ENCODE measurements around the gene TYSND1.
"Not testable (repeated sequence)": the region's sequence is repeated elsewhere in the genome, so short reads cannot be mapped to it uniquely, and the experiment has no call there.

TYSND1 gene, protein sequence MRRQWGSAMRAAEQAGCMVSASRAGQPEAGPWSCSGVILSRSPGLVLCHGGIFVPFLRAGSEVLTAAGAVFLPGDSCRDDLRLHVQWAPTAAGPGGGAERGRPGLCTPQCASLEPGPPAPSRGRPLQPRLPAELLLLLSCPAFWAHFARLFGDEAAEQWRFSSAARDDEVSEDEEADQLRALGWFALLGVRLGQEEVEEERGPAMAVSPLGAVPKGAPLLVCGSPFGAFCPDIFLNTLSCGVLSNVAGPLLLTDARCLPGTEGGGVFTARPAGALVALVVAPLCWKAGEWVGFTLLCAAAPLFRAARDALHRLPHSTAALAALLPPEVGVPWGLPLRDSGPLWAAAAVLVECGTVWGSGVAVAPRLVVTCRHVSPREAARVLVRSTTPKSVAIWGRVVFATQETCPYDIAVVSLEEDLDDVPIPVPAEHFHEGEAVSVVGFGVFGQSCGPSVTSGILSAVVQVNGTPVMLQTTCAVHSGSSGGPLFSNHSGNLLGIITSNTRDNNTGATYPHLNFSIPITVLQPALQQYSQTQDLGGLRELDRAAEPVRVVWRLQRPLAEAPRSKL

DNA sequence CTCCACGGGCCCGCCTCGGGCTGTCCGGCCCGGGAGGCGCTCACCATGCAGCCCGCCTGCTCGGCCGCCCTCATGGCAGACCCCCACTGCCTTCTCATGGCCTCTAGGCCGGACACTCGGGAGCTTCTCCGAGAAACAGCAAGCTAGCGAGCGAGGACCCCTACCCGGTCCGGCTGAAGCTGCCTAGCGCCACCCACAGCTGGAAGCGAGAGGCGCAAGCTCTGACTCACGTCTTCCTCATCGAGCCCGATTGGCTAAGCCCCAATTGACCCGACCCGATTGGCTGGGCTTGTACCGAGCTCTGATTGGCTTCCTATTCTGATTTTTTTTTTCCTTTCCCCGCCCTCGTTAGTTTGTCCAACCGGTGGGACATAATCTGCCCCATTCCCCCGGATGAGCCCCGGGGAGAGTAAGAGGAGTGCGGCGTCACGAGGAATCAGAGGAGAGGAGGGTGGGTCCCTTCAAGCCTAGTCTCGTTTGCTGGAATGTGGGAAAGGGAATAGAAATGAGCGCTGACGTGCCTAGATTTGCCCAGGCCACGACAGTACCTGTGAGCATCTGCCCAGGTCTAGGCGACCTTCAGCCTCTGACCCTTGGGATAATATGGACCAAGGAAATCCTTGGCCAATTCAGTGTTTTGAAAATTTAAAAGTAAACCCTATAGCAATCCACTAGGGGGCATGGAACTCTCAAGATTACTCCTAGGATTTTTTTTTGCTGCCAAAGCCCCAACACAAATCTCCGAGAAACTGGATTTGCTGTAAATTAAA lies at the start of gene TYSND1:
TSS of gene TYSND1 (minus strand) at position 212 of the 770 bp plus-strand sequence. CDS start at position 98, 114 bp downstream.
- DNase-seq = peak; percentile 96

DNA sequence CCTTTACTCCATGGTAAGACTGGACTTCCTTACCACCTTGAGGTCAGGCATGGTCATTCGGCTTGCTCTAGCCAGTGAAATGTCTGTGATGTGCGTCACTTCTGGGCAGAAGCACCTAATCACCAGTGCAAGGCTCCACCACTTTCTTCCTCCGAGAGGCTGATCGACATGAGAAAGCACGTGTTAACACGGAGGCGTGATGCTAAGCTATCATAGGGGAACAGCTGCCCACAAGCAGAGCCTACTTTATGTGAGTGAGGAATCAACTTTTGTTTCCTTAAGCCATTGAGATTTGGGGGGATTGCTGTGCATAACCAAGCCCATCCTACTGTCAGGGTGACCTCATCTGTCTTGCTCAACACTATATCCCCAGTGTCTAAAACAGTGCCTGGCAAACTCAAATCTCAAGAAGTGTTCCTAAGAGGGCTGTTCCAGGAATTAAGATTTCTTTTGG lies 46.9 kb upstream of the TYSND1 start:
- no peak for DNase-seq

DNA sequence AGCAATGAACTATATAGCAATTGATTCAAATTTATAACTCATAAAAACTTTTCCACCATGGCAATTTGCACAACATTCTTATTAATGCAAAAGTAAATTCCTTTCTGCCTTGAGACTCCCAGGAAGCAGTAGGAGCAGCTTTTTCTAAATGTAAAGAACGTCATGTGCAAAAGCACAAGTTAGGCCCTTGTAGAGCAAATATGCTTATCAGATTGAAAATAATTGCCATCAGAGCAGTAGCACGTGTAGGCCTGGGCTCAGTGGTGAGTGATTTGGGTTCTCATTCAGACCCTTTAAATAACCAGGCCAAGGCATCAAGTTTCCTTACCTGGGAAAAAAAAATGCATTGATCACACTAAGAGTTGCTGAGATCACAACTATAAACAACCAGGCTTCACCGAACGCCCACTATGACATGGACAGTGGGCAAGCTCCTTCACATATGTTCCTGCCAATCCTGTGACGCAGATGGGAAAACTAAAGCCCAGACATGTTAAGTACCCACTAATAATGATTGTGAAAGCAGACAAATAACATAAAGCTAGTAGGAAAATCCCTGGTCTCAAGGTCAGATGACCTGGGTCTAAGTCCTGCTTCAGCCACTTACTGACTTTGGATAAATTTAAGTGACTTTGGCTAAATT lies 45.9 kb upstream of the TYSND1 start:
- DNase-seq = no peak

DNA sequence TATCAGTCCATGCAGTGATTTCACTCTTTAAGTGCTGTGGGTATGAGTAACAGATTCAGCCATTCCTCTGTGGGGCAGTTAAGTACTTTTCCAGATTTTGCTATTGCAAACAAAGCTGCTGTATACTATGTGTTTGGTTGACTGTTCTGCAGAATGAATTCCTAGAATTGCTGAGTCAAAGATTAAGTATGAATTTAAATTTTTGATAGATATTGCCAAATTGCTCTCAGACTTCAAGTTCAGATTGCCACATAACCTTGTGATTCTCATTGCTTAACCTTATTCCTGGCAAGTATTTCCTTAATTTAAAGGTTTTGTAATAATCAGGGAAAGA lies 45.4 kb upstream of the TYSND1 start:
- no peak for DNase-seq

DNA sequence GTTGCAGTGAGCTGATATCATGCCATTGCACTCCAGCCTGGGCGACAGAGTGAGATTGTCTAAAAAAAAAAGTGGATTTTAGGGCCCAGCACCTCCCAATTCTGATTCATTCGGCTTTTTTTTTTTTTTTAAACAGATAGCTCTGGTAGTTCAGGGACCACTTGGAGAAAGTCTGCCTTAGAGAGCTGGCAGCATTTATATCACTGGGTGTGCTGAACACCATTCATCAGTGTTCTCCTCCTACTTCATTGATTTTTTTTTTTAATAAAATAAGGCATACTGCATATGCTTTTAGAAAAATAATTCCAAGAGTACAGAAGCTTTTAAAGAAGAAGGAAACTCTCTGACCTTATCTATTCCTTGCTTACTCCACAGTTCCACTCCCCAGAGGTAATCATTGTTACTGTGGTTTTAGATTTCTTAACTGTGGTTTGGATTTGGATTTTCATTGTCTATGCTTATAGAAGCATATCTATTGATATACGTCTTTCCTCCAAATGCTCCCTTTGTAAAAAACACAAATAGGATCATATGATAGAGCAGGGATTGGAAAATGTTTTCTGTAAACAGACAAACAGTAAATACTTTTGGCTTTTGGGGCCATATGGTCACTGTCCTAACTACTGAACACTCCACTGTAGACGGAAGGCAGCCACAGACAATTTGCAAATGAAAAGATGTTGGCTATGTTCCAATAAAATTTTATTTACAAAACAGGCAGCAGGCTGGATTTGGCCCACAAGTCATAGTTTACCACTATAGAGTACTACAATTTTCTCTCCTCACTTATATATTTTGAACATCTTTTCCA lies 44.9 kb upstream of the TYSND1 start:
- DNase-seq = peak; percentile 4

DNA sequence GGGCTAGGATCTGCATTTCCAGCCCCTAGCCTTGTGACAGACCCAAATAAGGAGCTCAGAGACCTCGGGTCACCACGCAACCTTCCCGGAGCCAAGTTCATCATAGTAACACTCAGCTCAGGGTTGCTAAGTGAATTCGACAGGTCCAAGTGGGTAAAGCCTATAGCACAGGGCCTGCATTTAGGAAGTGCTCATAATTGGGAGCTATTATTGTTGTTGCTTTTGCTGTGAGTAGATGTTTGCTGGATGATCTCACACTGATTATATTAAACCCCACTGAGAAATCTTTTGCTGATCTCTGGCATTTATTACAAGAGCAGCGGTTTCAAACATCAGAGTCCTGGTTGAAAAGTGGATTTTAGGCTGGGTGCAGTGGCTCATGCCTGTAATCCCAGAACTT lies 44.1 kb upstream of the TYSND1 start:
- DNase-seq = no peak

DNA sequence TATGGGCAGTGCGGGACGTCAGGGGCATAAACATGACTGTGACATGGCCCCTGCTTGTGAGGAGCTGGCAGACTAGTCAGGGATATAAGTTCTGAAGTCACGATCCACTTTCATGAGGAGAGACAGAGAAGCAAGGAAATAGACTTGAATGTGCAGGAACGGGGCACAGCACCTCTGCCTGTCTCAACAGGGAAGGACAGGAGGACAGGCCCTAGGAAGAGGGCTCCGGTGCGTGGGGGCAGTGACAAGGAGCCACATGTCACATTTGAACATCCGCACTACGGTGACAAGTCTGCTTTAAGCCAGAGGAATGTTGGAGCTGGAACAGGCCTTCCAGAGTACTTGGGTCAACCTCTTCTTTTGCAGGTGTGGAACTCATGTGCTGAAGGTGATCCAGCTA lies 43.6 kb upstream of the TYSND1 start:
- DNase-seq = no peak

DNA sequence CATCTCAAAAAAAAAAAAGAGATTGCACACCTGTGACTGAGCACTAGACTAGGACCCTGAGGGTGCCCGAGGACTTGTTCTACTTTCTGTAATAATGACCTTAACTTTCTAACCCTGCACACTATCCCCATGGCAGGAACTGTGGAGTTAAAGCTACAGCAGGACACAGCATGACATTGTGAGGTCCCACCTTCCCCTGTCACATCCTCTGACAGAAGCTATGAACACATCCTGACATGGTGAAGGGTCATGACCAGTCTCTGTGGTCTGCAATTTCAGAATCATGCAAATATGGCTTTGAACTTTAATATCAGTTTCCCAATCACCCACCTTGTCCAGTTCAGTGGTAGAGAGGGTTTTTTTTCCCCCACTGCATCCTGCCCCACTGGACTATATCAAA lies 42.3 kb upstream of the TYSND1 start:
- DNase-seq = no peak

DNA sequence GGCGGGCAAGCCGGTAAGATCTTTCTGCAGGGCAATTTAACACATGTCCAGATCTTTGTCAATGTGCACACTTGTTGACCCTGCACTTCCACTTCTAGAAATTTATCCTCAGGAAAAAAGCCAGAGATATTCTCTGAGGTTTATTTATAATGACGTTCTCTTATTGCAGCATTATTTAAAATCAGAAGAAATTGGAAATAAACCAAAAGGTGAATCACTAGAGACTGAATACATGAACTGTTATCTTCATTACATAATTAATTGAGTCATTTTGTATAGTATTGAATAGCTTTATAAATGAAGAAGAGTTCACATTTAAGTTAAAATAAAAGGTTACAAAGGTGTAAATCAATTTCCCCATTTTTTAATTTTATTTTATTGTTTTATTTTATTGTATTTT lies 40.1 kb upstream of the TYSND1 start:
- DNase-seq = no peak

DNA sequence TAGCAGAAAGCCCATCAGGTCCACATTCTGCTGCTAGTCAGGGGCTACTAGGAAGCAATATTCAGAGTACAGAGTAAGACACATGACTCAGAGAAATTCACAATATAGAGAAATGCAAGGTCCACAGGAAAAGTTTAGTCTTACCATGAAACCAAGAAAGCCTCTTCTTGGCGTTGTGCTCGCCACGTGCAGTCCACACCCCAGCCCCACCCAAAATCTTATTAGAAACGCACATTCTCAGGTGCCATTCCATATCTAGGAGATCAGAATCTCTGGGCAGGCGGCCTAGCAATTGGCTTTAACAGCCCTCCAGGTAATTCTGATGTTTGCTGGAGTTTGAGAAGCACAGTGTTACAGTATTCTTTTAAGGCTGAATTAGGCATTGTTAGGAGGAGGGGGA lies 39.6 kb upstream of the TYSND1 start:
- no peak for DNase-seq

DNA sequence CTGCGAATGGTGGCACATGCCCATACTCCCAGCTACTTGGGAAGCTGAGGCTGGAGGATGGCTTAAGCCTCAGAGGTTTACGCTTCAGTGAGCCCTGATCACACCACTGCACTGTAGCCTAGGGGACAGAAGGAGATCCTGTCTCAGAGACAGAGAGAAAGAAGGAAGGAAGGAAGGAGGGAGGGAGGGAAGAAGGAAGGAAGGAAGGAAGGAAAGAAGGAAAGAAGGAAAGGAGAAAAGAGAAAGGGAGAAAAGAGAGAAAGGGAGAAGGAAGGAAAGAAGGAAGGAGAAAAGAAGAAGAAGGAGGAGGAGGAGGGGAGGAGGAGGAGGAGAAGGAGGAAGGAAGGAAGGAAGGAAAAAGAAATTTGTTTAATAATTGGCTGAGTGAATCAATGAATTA lies 36.8 kb upstream of the TYSND1 start:
- no peak for DNase-seq

DNA sequence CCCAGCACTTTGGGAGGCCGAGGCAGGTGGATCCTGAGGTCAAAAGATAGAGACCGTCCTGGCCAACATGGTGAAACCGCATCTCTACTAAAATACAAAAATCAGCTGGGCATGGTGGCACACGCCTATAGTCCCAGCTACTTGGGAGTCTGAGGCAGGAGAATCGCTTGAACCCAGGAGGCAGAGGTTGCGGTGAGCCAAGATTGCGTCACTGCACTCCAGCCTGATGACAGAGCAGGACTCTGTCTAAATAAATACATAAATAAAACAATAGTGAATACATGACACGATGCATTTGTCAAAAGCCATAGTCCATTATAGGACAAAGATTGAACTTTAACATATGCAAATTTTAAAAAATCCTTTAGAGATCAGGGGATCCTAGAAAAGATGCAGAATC lies 32.7 kb upstream of the TYSND1 start:
- DNase-seq = not testable (repeated sequence)

DNA sequence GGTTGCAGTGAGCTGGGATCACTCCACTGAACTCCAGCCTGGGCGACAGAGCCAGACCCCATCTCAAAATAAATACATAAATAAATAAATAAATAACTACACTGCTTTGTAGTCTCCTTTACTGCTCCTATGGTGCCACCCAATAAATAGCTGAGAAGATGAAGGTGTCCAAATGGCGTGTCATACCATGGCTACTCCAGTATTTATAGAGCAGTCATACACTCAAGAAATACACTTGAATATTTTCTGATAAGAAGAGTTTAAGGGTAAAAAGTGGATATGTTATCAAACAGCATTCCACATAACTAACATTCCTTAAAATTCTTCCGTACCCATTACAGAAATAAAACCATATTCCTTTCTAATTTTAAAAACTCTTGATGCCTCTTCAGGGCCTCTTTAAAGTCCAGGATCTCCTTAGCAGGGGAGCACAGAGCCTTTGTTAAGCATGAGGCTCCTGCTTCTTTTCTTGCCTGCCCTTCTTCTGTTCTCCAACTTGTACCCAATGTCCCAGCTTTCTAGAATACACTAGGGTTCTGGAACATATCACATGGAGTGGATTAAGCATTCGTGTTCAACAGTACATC lies 31.7 kb upstream of the TYSND1 start:
- no peak for DNase-seq

DNA sequence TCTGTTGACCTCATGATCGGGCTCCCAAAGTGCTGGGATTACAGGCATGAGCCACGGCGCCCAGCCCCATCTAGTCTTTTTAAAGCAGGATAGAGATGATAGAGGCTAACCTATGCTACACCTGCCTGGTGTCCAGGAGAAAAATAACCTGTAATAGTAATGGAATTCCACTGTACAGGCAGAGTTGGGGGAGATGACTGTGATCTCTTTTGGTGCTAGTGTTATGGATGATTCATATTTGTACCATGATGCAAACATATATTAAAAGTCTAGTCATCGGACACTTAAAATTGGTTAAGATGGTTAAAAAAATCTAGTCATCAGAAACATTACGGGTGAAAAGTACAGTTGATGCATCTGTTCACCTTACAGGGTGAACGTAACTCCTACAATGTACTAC lies 29.9 kb upstream of the TYSND1 start:
- DNase-seq = no peak

DNA sequence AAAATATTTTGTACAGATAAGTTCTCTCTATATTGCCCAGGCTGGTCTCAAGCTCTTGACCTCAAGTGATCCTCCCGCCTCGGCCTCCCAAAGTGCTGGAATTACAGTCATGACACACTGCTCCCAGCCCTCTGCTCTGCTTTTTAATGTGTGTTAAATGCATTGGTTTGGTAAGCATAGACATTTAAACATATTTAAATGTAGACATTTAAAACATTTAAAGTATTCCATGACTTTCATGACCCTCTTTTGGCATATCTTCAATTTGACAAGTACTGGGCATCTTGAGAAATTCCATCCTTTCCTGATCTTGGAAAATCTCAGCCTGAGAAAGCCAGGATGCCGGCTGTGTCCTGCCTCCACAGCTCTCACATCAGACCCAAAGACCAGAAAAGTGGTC lies 29.0 kb upstream of the TYSND1 start:
- DNase-seq = no peak

DNA sequence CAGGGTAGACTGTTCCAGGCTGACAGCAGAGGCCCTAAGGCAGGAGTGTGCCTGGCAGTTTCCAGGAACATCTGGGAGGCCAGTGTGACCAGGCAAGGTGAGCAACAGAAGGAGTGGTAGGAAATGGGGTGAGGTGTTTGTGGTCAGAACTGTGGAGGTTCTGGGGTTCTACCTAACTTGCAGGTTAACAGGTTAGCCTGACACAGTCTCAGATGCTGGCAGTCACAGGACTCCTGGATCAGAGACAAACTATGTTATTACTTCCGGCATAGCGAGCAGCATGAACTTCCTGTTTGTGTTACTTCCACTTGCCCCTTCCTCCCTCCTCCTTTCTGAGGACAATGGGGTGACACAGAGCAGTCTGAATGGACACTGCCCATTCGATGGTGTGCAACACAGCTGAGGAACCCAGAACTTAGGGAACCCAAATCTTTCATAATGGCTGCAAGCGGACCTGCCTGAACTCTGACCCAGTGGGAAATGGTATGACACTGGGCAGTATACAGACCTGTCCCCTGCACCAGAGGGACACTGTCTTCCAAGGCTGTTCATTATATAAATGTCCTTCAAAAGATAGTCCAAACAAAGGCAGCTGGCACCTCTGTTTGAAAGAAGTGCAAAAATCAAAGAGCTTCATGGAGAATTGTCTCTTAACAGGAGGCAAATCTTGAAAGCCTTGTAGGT lies 27.7 kb upstream of the TYSND1 start:
- no peak for DNase-seq

DNA sequence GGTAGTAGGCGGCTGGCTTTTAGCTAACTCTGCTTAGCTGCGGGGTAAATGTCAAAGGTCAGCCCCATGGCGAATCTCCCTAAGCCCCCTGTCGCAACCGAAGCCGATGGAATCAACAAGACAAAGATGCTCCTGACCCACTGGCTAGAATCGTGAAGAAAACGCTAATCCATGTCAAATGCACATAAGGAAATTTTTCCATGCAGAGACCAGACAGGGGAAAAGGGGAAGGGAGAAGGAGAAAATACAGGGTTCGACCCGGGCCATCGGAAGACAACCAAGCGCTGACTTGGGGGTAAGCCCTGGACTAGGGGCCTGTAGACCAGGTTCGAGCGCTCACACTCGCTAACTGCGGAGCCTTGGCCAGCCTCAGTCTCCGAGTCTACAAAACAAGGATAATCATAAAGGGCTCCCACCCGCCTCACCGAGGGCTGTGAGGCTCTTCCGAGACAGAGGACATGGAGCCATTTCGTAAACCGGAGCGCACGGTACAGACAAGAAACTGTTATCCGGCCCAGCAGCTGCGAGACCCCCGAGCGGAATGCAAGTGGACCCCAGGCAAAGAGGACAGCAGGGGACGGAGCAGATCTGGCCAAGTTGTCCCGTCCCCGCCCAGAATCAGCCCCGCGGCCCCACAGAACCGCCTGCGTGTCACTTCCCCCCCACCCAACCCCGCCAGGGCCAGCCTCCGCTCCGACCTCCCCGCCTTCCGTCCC lies 23.3 kb upstream of the TYSND1 start:
- DNase-seq = no peak

DNA sequence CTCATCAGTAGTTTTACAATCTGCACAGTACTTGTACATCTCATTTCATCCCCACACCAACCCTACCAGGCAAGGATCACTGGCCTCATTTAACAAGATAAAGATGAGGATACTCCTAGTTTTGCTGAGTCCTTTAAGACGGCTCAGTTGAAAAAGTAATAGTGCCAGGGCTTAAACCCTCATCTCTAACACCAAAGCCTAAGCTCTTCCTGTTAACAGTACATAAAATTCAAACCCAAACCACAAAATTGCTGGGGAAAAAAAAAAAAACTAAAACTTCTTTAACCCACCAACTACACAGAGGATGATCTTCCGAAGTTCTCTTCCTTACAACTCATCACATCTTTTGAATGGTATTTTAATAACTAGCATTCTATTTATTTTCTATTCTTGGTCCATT lies 22.5 kb upstream of the TYSND1 start:
- DNase-seq = no peak

DNA sequence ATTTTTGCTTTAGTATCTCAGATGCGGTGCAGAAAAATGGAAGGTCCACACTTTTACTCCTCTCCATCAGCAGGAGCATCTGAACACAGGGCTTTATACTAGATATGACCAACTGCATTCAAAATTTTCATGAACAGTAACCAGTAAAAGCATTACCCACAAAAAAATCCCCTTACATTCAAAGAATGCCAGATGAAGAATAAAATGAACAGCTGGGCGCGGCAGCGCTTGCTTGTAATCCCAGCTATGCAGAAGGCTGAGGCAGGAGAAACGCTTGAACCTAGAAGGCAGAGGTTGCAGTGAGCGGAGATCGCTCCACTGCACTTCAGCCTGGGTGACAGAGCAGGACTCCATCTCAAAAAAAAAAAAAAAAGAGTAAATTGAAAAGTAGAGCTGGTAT lies 20.7 kb upstream of the TYSND1 start:
- DNase-seq = no peak

DNA sequence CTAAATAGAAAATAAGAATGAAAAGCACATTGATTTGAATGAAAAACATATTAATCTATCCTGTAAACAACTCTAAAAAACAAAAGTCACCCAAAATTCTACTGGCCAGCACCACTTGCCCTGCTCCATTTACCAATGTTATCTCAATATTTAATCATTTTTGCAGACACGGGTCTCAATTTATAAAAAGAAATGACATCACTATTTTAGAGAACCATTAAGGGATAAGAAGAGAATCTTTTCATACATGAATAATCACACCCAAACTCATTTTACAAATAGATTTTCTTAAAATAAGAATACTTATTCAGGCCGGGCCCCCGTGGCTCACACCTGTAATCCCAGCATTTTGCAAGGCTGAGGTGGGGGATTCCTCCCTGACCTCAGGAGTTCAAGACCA lies 19.9 kb upstream of the TYSND1 start:
- DNase-seq = no peak

DNA sequence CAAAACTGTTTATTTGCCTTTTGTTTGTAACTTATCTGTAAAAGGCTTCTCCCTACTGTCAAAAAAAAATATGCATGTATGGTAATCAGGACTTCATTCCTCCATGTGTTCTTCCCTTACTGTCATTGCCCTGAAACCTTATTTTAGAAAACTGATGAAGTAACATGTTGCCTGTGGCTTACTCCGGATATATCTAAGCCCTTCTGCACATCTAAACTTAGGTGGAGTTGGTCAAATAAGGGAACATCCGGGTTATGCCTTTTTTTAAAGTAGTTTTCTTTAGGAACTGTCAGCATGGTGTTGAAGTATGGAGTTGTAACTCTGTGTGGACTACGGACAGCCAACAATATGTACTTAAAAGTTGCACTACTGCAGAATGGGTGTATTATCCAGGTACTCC lies 17.7 kb upstream of the TYSND1 start:
- no peak for DNase-seq
